KBM-7 (cell line): ENCODE data around the gene ALK.
"Not testable (repeated sequence)": the region's sequence is repeated elsewhere in the genome, so short reads cannot be mapped to it uniquely, and the experiment has no call there.

Experiments used
- DNase-seq: peaks from one replicate; pipeline ENCODE4 v3.0.0-alpha.2; 2015
- in situ Hi-C: fragments of 300-500 bp; cut with MboI; formaldehyde crosslinking; loops from 2 replicates; pipeline ENCODE4 v1.14.3; 2020; ENCODE audit warnings: low sequenced_read_pairs, low pct_unique_long_range_greater_than_20kb, mixed read lengths

Gene ALK

GRCh38 chr2:29850794-29851193, 70.6 kb downstream of the ALK start:
- DNase-seq = no peak
- in situ Hi-C loops = no loop called here

GRCh38 chr2:29848566-29849310, 72.6 kb downstream of the ALK start:
- in situ Hi-C loops = no loop called here

GRCh38 chr2:29847886-29848285, 73.5 kb downstream of the ALK start:
- no peak for DNase-seq
- in situ Hi-C loops = no loop called here

More at GRCh38 chr2:29848566-29849310, 72.6 kb downstream of the ALK start:
- DNase-seq = no peak

GRCh38 chr2:29844713-29845326, 76.6 kb downstream of the ALK start:
- in situ Hi-C loops = no loop called here
- DNase-seq = no peak

GRCh38 chr2:29841386-29842004, 79.9 kb downstream of the ALK start:
- peak; percentile 35 for DNase-seq
- in situ Hi-C loops = no loop called here

DNA sequence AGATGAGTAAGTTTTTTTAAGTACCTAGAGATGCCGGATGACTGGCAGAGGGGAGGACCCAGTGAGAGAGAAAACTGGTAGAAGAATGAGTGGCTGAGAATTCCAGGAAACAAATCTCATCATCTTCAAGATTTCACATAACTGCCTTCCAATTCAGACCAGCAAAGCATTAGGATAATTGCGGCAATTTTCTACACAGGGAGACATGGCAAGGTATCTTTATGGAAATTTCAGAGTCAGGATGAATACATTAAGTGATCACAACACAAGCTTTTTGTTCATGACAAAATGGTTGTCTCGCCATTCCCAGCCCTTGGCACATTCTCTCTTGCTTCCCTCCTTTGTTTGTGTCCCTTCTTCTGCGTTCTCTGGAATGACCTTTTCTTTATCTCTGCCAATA, 82.1 kb downstream of the ALK start:
- in situ Hi-C loops = no loop called here
- DNase-seq = no peak

DNA sequence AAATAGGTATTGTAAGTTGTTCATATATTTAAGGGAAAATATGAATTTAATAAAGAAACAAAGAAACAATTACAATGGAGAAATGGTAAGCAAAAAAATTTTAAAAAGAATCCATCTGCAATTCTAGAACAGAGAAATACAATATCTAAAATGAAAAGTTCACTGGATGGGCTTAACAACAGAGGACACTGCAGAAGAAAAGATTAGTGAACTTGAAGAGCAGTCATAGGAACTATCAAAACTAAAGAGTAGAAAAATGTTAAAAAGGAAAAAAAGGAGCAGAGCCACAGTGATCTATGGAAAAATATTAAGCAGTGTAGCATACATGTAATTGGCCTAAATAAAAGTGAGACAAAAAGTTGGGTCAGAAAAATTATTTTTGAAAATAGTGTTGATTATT, 83.5 kb downstream of the ALK start:
- no peak for DNase-seq
- in situ Hi-C loops = no loop called here

- no peak for DNase-seq
These were observed 86.8 kb downstream of the ALK start for GRCh38 chr2:29834624-29835023.

DNA sequence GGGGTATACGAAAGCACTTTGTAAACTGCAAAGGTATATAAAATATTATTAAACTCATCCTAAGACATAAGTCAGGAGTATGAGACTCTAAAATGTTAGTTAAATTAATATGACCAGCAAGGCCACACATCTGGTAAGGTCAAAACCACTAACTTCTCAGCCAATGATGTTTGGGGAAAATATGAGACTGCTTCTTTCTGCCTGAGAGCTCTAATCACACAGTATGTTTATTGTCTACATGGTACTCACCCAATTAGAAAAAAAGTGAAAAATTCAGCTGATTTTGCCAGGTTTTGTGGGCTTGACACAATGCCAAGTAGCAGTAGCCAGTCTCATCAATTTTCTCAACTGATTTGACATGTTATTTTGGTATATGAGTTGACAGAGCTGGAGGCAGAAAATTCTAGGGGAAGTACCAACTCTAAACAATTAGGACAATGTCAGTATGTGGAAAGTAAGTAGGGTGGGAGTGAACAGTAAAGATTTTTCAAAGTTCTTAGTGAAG, 87.3 kb downstream of the ALK start:
- no peak for DNase-seq
- in situ Hi-C loops = no loop called here

More at GRCh38 chr2:29834624-29835023, 86.8 kb downstream of the ALK start:
- in situ Hi-C loops = no loop called here

GRCh38 chr2:29831560-29831959, 89.8 kb downstream of the ALK start:
- in situ Hi-C loops = no loop called here
- DNase-seq = no peak

DNA sequence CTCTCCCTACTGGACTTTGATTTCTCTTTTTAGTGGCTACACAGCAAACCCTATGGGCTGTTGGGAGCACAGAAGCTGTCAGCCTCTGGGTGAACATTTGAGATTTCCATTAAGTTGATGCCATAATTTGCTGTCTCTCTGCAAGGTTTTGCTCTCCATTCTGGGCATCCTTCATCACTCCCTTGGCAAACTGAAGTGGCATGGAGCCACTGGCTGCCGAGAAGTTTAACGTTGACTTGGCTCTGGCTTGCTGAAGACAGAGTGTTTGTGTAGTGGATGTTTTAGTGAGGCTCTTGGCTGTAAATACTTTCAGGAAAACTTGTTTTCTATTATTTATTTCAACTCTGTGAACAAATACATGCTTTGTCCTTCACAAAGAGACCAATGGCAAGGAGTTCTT, 91.5 kb downstream of the ALK start:
- in situ Hi-C loops = no loop called here
- no peak for DNase-seq

GRCh38 chr2:29824145-29824544, 97.2 kb downstream of the ALK start:
- not testable (repeated sequence) for DNase-seq

DNA sequence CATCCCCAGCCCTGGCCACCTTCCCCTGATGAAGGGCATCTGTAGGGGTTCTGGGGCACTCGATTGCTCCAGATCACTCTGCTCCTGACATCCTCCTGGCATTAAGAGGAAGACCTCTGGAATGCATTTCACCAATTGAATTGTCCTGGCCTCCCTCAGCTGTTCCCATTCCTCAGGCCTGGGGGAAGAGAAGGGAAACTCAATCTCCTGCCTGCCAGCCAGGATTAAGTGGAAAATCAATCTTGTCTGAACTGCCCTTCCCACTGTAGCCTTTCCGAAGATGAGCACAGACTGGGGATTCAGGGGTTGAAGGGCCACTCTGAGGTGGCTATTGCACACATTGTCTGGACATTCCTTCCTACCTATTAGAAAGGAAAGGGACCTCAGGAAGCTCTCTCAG, 99.8 kb downstream of the ALK start:
- DNase-seq = no peak
- in situ Hi-C loops = no loop called here

More at GRCh38 chr2:29824145-29824544, 97.2 kb downstream of the ALK start:
- in situ Hi-C loops = not testable (repeated sequence)

- in situ Hi-C loops = no loop called here
- no peak for DNase-seq
These were observed 101.8 kb downstream of the ALK start for GRCh38 chr2:29819570-29819969.

DNA sequence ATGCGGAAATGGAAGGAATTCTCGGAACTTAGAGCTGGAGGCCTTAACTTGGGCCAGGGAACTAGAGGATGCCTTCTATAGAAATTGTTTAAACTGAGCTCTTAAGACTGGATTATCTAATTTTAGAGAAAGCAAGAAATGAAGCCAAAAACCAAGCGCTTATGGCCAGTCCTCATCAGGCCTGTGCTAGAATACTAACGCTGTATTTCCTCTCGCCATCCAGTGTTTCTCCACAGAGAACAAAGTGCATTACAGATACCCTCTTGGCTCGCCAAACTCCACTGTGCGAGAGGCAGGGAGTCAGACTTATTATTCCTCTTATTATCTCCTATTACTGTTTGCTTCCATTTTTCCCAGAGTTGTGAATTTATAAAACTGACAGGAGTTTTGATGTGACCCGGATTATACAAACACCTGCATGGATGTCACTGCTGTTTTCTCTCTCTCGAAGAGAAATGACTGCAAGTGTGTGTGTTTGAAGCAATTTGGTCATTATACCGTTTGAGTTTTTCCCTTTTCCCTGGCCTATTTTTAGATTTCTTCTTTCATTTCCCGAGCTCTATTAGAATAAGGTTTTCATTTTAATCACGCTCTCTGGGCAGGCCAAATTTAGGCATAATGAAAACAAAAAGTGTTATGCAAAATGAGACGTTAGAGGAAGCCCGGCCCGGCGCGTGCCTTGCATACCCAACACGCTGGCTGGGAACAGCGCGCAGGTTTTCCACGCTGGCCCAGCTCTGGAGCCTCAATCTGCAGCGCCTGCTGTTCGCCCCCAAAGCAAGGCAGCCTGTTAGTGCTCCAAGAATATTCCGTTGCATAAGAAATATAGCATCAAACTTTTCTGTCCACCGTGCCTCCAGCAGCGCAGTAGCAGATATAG, 103.3 kb downstream of the ALK start:
- DNase-seq = no peak
- in situ Hi-C loops = no loop called here

GRCh38 chr2:29817299-29817698, 104.1 kb downstream of the ALK start:
- in situ Hi-C loops = no loop called here
- no peak for DNase-seq

DNA sequence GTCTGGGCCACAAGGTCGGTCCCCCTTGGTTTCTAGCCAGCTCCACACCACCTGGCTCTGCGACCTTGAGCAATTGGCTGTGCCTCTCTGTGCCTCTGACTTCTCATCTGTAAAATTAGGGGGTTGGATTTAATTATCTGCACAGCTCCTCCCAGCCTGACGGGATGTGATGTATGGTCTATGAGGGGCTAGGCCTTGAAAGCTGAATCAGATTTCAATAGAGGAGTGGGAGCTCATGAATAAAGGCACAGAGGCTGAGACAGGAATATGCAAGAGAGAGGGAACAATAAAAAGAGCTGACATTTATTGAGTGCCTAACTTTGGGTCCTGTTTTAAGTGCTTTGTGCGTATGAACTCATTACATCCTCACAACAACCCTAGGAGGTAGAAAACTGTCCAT, 104.7 kb downstream of the ALK start:
- no peak for DNase-seq
- in situ Hi-C loops = no loop called here

- in situ Hi-C loops = no loop called here
- no peak for DNase-seq
These were observed 110.0 kb downstream of the ALK start for GRCh38 chr2:29811378-29811777.

GRCh38 chr2:29810956-29811355, 110.4 kb downstream of the ALK start:
- in situ Hi-C loops = no loop called here
- no peak for DNase-seq
